DND-41 (cell line): Measurements from ENCODE around the gene MAGOHB.

Experiments
- EZH2 ChIP-seq: IDR thresholded peaks from 3 replicates; pipeline ENCODE4 v1.6.1; 2012; ENCODE audit warnings: borderline replicate concordance, low read depth, mild to moderate bottlenecking, moderate library complexity, low read length, inconsistent platforms; ENCODE audit not compliant: severe bottlenecking
- TF ChIP-seq, protein P1 (sequence below): IDR thresholded peaks from 2 replicates; pipeline ENCODE4 v1.5.1; 2012; ENCODE audit warnings: borderline replicate concordance, low read length, moderate library complexity, mild to moderate bottlenecking; ENCODE audit not compliant: poor library complexity, severe bottlenecking; ENCODE audit errors: extremely low read depth

DNA sequence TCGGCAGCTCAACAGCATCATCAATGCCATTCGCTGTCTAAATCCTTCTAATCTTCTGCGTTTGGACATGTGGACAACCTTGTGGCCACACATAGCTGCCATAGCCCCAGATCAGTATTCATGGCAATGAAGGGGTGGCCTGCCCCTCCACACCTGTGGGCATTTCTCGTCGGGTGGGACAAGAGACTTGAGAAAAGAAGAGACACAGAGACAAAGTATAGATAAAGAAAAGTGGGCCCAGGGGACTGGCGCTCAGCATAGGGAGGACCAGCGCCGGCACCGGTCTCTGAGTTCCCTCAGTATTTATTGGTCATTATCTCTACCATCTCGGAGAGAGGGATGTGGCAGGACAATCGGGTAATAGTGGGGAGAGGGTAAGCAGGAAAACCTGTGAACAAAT lies 42.3 kb downstream of the MAGOHB start:
- TF ChIP-seq, protein P1, sequence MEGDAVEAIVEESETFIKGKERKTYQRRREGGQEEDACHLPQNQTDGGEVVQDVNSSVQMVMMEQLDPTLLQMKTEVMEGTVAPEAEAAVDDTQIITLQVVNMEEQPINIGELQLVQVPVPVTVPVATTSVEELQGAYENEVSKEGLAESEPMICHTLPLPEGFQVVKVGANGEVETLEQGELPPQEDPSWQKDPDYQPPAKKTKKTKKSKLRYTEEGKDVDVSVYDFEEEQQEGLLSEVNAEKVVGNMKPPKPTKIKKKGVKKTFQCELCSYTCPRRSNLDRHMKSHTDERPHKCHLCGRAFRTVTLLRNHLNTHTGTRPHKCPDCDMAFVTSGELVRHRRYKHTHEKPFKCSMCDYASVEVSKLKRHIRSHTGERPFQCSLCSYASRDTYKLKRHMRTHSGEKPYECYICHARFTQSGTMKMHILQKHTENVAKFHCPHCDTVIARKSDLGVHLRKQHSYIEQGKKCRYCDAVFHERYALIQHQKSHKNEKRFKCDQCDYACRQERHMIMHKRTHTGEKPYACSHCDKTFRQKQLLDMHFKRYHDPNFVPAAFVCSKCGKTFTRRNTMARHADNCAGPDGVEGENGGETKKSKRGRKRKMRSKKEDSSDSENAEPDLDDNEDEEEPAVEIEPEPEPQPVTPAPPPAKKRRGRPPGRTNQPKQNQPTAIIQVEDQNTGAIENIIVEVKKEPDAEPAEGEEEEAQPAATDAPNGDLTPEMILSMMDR, result no peak
- TF ChIP-seq EZH2, result no peak
